CD8-positive, alpha-beta memory T cell (primary cell): ENCODE data around the gene SWAP70. TPM values are rescaled to one million over a fixed set of nuclear protein-coding genes. Genes with fewer than 3 reads are reported as not detected.
A peak's percentile ranks its signal among the peaks of the same experiment; 100 is the strongest.
"Not testable (repeated sequence)": the region's sequence is repeated elsewhere in the genome, so short reads cannot be mapped to it uniquely, and the experiment has no call there.

ENCODE experiments used
- CTCF ChIA-PET: fragments of 350-600 bp; sonication (Branson Sonifier 250); formaldehyde crosslinking; loops from one replicate; lab custom pipeline; 2021; ENCODE audit warnings: antibody characterized with exemption; lab: Charles Lee
- POLR2A ChIA-PET: fragments of 350-600 bp; sonication (Branson Sonifier 250); formaldehyde crosslinking; loops from one replicate; lab custom pipeline; 2021; ENCODE audit warnings: antibody characterized with exemption; lab: Charles Lee
- DNase-seq, 5 donors: peaks; one replicate each; pipeline versions ENCODE4 v3.0.0 to v3.0.0-alpha.2; 2020 to 2022; ENCODE audit warnings: mixed read lengths in 1 of 5
- H3K27ac ChIP-seq: one replicate; pipeline ENCODE4 v1.7.0; 2013; ENCODE audit warnings: low read depth, mild to moderate bottlenecking, low read length, moderate library complexity
- H3K27me3 ChIP-seq: 2 replicates; pipeline ENCODE4 v1.7.0; 2013; ENCODE audit warnings: low read length, mild to moderate bottlenecking; ENCODE audit not compliant: insufficient read depth, poor library complexity, severe bottlenecking
- H3K36me3 ChIP-seq: 2 replicates; pipeline ENCODE4 v1.7.0; 2013; ENCODE audit warnings: mild to moderate bottlenecking, low read length, moderate library complexity; ENCODE audit not compliant: insufficient read depth
- H3K4me1 ChIP-seq: 2 replicates; pipeline ENCODE4 v1.7.0; 2013; ENCODE audit warnings: mild to moderate bottlenecking, low read length, moderate library complexity; ENCODE audit not compliant: insufficient read depth
- H3K4me3 ChIP-seq: 2 replicates; pipeline ENCODE4 v1.7.0; 2013; ENCODE audit warnings: mild to moderate bottlenecking, low read length
- H3K9me3 ChIP-seq: 2 replicates; pipeline ENCODE4 v1.7.0; 2013; ENCODE audit warnings: mild to moderate bottlenecking, low read length
- H3K27ac Mint-ChIP-seq, 8 donors: one replicate each; pipeline ENCODE4 v1.8.0; 2020 to 2021; ENCODE audit warnings: mixed read lengths in 8 of 8, mild to moderate bottlenecking in 6 of 8, inconsistent platforms in 3 of 8, moderate library complexity in 3 of 8
- H3K27me3 Mint-ChIP-seq, 2 donors: one replicate each; pipeline ENCODE4 v1.8.0; 2020 to 2021; ENCODE audit warnings: mixed read lengths in 2 of 2, mild to moderate bottlenecking in 1 of 2, moderate library complexity in 1 of 2
- H3K36me3 Mint-ChIP-seq, 3 donors: one replicate each; pipeline ENCODE4 v1.8.0; 2020 to 2021; ENCODE audit warnings: mixed read lengths in 3 of 3, inconsistent platforms in 1 of 3, mild to moderate bottlenecking in 1 of 3
- H3K4me1 Mint-ChIP-seq, 3 donors: one replicate each; pipeline ENCODE4 v1.8.0; 2020 to 2021; ENCODE audit warnings: mixed read lengths in 3 of 3, inconsistent platforms in 1 of 3, mild to moderate bottlenecking in 1 of 3
- H3K4me3 Mint-ChIP-seq, 7 donors: one replicate each; pipeline ENCODE4 v1.8.0; 2020 to 2021; ENCODE audit warnings: mixed read lengths in 7 of 7, mild to moderate bottlenecking in 6 of 7, moderate library complexity in 4 of 7, inconsistent platforms in 2 of 7
- H3K9me3 Mint-ChIP-seq, 5 donors: one replicate each; pipeline ENCODE4 v1.8.0; 2020 to 2022; ENCODE audit warnings: mixed read lengths in 5 of 5, mild to moderate bottlenecking in 3 of 5, moderate library complexity in 2 of 5, inconsistent platforms in 1 of 5
- polyA plus RNA-seq: library from polyadenylated mRNA; unstranded; fragments of 300-500 nt; fragmentation: Illumina TruSeq; gene quantifications from one replicate; pipeline ENCODE4 v1.2.3, GENCODE V29; 2021
- total RNA-seq, 2 experiments: library from RNA; stranded (reverse); gene quantifications; one replicate each; pipeline ENCODE4 v1.2.3, GENCODE V29; 2021

The SWAP70 gene
- total and polyA plus RNA-seq, 3 experiments from 2014 or later: 5.8 to 7.8 (median 7.8) TPM

GRCh38 chr11:9623053-9623452, 40.8 kb upstream of the SWAP70 start:
- H3K27ac ChIP-seq, H3K27me3 Mint-ChIP-seq, H3K27ac Mint-ChIP-seq, H3K9me3 ChIP-seq, H3K4me3 Mint-ChIP-seq, H3K36me3 ChIP-seq, H3K9me3 Mint-ChIP-seq, DNase-seq, H3K4me3 ChIP-seq, H3K36me3 Mint-ChIP-seq, POLR2A ChIA-PET, H3K27me3 ChIP-seq, H3K4me1 Mint-ChIP-seq, H3K4me1 ChIP-seq: not testable (repeated sequence)
- CTCF ChIA-PET: interaction anchor here (2.1 kb wide), 1 partner anchor 10 kb away, joined by 5 read pairs; no protein-coding TSS in a partner anchor

- POLR2A ChIA-PET: no interaction called here
- no peaks in the 10 kb centered on the region for H3K36me3 Mint-ChIP-seq
- H3K4me1 Mint-ChIP-seq: no peaks in the 10 kb centered on the region
- Histone ChIP-seq H3K4me3 (no peak overlapping the region), H3K36me3 (no peaks in the 10 kb centered on the region), H3K27me3 (no peaks in the 10 kb centered on the region), H3K9me3 (no peaks in the 10 kb centered on the region), H3K4me1 (no peaks in the 10 kb centered on the region), H3K27ac (no peak overlapping the region)
- no peak overlapping the region for H3K4me3 Mint-ChIP-seq
- no peak for DNase-seq
- peaks cover 1 to 11% of the 10 kb centered on the region in 2 donors for H3K27me3 Mint-ChIP-seq
- peak overlapping the region in 1 of 8 donors; percentile 11 for H3K27ac Mint-ChIP-seq
- H3K9me3 Mint-ChIP-seq: no peaks in the 10 kb centered on the region
- CTCF ChIA-PET: no interaction called here
Observed at GRCh38 chr11:9624448-9624847, 39.4 kb upstream of the SWAP70 start.

GRCh38 chr11:9625162-9625561, 38.7 kb upstream of the SWAP70 start:
- H3K9me3 Mint-ChIP-seq: no peaks in the 10 kb centered on the region
- H3K27me3 ChIP-seq: no peaks in the 10 kb centered on the region
- H3K36me3 ChIP-seq: no peaks in the 10 kb centered on the region
- no peak overlapping the region for H3K4me3 ChIP-seq
- no peaks in the 10 kb centered on the region for H3K4me1 ChIP-seq
- H3K4me1 Mint-ChIP-seq: no peaks in the 10 kb centered on the region
- no peaks in the 10 kb centered on the region for H3K9me3 ChIP-seq
- H3K27ac ChIP-seq: no peak overlapping the region
- no peak overlapping the region for H3K4me3 Mint-ChIP-seq
- ChIA-PET CTCF (no interaction called here), POLR2A (no interaction called here)
- no peak overlapping the region for H3K27ac Mint-ChIP-seq
- DNase-seq: no peak
- no peaks in the 10 kb centered on the region for H3K36me3 Mint-ChIP-seq
- H3K27me3 Mint-ChIP-seq: peaks cover 1 to 13% of the 10 kb centered on the region in 2 donors

GRCh38 chr11:9625728-9626127, 38.1 kb upstream of the SWAP70 start:
- ChIA-PET POLR2A (no interaction called here), CTCF (no interaction called here)
- no peak overlapping the region for H3K4me3 ChIP-seq
- Mint-ChIP-seq H3K4me3 (no peak overlapping the region), H3K27me3 (peaks cover 1 to 13% of the 10 kb centered on the region in 2 donors), H3K36me3 (no peaks in the 10 kb centered on the region), H3K27ac (no peak overlapping the region), H3K9me3 (no peaks in the 10 kb centered on the region), H3K4me1 (no peaks in the 10 kb centered on the region)
- H3K27ac ChIP-seq: no peak overlapping the region
- H3K4me1 ChIP-seq: no peaks in the 10 kb centered on the region
- H3K9me3 ChIP-seq: no peaks in the 10 kb centered on the region
- no peaks in the 10 kb centered on the region for H3K27me3 ChIP-seq
- no peaks in the 10 kb centered on the region for H3K36me3 ChIP-seq
- no peak for DNase-seq

- ChIA-PET POLR2A (no interaction called here), CTCF (interaction anchor here (1.9 kb wide), 1 partner anchor 13 kb away, joined by 6 read pairs; no protein-coding TSS in a partner anchor)
- H3K4me3 ChIP-seq: no peak overlapping the region
Observed at GRCh38 chr11:9626496-9627394, 37.1 kb upstream of the SWAP70 start.

GRCh38 chr11:9629064-9629463, 34.8 kb upstream of the SWAP70 start:
- Mint-ChIP-seq H3K27ac (no peak overlapping the region), H3K27me3 (peaks cover 5 to 13% of the 10 kb centered on the region in 2 donors), H3K36me3 (no peaks in the 10 kb centered on the region), H3K4me1 (no peaks in the 10 kb centered on the region), H3K4me3 (no peak overlapping the region), H3K9me3 (peaks cover 0 to 5% (median 3%) of the 10 kb centered on the region in 5 donors)
- Histone ChIP-seq H3K4me1 (no peaks in the 10 kb centered on the region), H3K9me3 (no peaks in the 10 kb centered on the region), H3K4me3 (no peak overlapping the region), H3K27ac (no peak overlapping the region), H3K36me3 (no peaks in the 10 kb centered on the region), H3K27me3 (no peaks in the 10 kb centered on the region)
- POLR2A ChIA-PET: interaction anchor here (0.5 kb wide), 1 partner anchor 369 kb away, joined by 3 read pairs; no protein-coding TSS in a partner anchor
- no peak for DNase-seq
- CTCF ChIA-PET: interaction anchor here (0.9 to 1.4 kb wide), 2 partner anchors 15 to 16 kb away, joined by 3 read pairs; no protein-coding TSS in a partner anchor

More at GRCh38 chr11:9626496-9627394, 37.1 kb upstream of the SWAP70 start:
- Mint-ChIP-seq H3K4me3 (no peak overlapping the region), H3K36me3 (no peaks in the 10 kb centered on the region), H3K27me3 (peaks cover 4 to 13% of the 10 kb centered on the region in 2 donors), H3K9me3 (no peaks in the 10 kb centered on the region), H3K27ac (peak overlapping the region in 1 of 8 donors; percentile 58), H3K4me1 (no peaks in the 10 kb centered on the region)
- no peak overlapping the region for H3K27ac ChIP-seq
- no peak for DNase-seq
- H3K9me3 ChIP-seq: no peaks in the 10 kb centered on the region
- no peaks in the 10 kb centered on the region for H3K27me3 ChIP-seq
- H3K36me3 ChIP-seq: no peaks in the 10 kb centered on the region
- H3K4me1 ChIP-seq: no peaks in the 10 kb centered on the region

GRCh38 chr11:9633679-9634078, 30.2 kb upstream of the SWAP70 start:
- ChIA-PET POLR2A (no interaction called here), CTCF (interaction anchor here (0.9 to 1.7 kb wide), 3 partner anchors 18 to 99 kb away, joined by 3 to 4 read pairs (median 3); no protein-coding TSS in a partner anchor)
- no peak for DNase-seq
- Mint-ChIP-seq H3K27me3 (peaks cover 7% of the 10 kb centered on the region in 2 donors), H3K27ac (no peak overlapping the region), H3K9me3 (peaks cover 0 to 6% (median 3%) of the 10 kb centered on the region in 5 donors), H3K36me3 (no peaks in the 10 kb centered on the region), H3K4me3 (no peak overlapping the region), H3K4me1 (no peaks in the 10 kb centered on the region)
- H3K4me1 ChIP-seq: no peaks in the 10 kb centered on the region
- no peaks in the 10 kb centered on the region for H3K36me3 ChIP-seq
- no peak overlapping the region for H3K27ac ChIP-seq
- H3K27me3 ChIP-seq: no peaks in the 10 kb centered on the region
- H3K9me3 ChIP-seq: no peaks in the 10 kb centered on the region
- no peak overlapping the region for H3K4me3 ChIP-seq

- peak overlapping the region in 2 of 8 donors; percentile 42 to 50 for H3K27ac Mint-ChIP-seq
- peaks cover 4 to 7% of the 10 kb centered on the region in 2 donors for H3K27me3 Mint-ChIP-seq
- no peaks in the 10 kb centered on the region for H3K27me3 ChIP-seq
- no peaks in the 10 kb centered on the region for H3K36me3 Mint-ChIP-seq
- H3K9me3 Mint-ChIP-seq: peaks cover 0 to 6% (median 3%) of the 10 kb centered on the region in 5 donors
- no peaks in the 10 kb centered on the region for H3K9me3 ChIP-seq
- DNase-seq: no peak
- no peak overlapping the region for H3K4me3 Mint-ChIP-seq
- no peak overlapping the region for H3K4me3 ChIP-seq
- no peaks in the 10 kb centered on the region for H3K36me3 ChIP-seq
- H3K27ac ChIP-seq: no peak overlapping the region
- no peaks in the 10 kb centered on the region for H3K4me1 ChIP-seq
- H3K4me1 Mint-ChIP-seq: no peaks in the 10 kb centered on the region
- ChIA-PET POLR2A (no interaction called here), CTCF (interaction anchor here (1.0 kb wide), 1 partner anchor 28 kb away, joined by 3 read pairs; no protein-coding TSS in a partner anchor)
Observed at GRCh38 chr11:9636691-9637090, 27.2 kb upstream of the SWAP70 start.
